AG09319 (cell line): Measurements from ENCODE around the gene SDR42E1.

ENCODE experiments used
- DNase-seq: peaks from one replicate; pipeline ENCODE4 v3.0.0-alpha.2; 2010; ENCODE audit warnings: low read depth; ENCODE audit errors: extremely low read depth
- TF ChIP-seq, protein P1 (sequence below): IDR thresholded peaks from 2 replicates; pipeline ENCODE4 v1.5.1; 2011; ENCODE audit warnings: low read depth, mild to moderate bottlenecking, inconsistent platforms, low read length, moderate library complexity

The SDR42E1 gene

GRCh38 chr16:82040296-82040695 is 29.0 kb upstream of the SDR42E1 start:
- TF ChIP-seq, protein P1, sequence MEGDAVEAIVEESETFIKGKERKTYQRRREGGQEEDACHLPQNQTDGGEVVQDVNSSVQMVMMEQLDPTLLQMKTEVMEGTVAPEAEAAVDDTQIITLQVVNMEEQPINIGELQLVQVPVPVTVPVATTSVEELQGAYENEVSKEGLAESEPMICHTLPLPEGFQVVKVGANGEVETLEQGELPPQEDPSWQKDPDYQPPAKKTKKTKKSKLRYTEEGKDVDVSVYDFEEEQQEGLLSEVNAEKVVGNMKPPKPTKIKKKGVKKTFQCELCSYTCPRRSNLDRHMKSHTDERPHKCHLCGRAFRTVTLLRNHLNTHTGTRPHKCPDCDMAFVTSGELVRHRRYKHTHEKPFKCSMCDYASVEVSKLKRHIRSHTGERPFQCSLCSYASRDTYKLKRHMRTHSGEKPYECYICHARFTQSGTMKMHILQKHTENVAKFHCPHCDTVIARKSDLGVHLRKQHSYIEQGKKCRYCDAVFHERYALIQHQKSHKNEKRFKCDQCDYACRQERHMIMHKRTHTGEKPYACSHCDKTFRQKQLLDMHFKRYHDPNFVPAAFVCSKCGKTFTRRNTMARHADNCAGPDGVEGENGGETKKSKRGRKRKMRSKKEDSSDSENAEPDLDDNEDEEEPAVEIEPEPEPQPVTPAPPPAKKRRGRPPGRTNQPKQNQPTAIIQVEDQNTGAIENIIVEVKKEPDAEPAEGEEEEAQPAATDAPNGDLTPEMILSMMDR = no peak
- DNase-seq = no peak

- no peak for DNase-seq
- TF ChIP-seq, protein P1 = no peak
These were observed 26.4 kb upstream of the SDR42E1 start for GRCh38 chr16:82037666-82038065.

DNA sequence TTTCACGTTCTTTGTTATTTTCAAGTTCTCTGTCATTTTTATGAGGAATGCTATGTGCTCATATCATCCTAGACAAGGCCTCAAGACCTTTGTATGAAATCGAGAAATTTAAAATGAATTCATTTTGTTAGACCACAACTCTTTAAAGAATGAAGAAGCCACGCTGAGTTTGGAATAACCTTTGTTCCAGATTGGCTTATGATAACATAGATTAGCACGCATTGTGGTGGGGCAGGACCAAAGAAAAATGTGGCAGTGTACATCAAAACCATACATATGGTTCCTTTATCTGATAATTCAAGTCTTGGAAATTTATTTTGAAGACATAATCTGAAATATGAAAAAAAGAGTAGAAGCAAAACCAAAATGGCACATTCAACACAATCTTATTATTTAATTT is 26.0 kb upstream of the SDR42E1 start:
- no peak for DNase-seq
- TF ChIP-seq, protein P1 = no peak

DNA sequence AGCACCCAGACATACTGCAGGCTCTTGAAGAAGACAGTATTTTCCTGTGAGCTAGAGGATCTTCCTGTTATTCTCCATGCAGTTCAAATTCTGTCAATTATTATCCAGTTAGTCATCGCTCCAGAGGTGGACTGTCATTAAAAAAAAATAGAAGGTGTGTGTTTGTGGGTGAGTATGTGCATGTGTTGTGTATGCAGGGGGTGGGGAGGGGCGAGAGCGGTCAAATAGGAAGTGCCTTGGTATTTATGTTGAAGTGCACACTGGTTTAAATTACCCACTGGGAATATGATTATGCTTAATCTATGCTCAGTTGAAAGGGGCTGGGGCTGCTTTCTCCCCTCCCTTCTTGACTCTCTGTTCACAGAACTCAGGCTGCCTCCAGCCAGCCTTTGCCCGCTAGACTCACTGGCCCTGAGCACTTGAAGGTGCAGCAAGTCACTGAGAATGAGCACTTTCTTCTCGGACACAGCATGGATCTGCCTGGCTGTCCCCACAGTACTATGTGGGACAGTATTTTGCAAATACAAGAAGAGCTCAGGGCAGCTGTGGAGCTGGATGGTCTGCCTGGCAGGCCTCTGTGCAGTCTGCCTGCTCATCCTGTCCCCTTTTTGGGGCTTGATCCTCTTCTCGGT is 23.8 kb upstream of the SDR42E1 start, which contains the start of gene HSD17B2:
HSD17B2 (plus strand) TSS at position 273 of the 632 bp plus-strand sequence; CDS start at position 445, 172 bp downstream.
- TF ChIP-seq, protein P1 = no peak

DNA sequence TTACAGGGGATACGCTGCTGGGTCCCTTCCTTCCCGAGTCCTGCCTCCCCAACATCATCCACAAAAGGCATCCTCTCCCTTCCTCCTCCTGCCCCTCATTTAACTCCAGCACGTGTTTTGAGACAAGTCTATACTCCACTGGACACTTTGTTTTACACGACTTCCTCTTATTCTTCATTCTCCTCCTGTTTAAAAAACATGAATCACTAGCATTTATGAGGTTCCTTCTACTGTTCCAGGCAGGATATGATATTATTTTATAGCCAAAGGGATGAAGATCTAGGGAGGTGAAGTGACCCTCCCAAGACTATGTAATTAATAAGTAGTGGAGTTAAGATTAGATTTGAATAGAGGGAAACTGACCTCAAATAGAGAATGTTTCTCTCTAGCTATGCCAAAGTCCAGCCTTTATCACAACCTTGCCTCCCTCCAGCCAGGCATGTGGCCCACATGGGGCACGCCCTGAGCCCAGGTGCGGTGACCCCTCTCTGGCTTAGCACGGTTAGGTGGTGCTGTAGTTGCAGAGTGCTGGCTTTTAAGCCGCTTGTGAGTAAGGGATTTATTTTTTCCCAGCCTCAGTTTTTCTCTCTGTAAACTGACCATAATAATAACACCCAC is 22.5 kb upstream of the SDR42E1 start:
- TF ChIP-seq, protein P1 = no peak
- DNase-seq = no peak

More for the DNA sequence above, 23.8 kb upstream of the SDR42E1 start, which contains the start of gene HSD17B2:
- DNase-seq = no peak

DNA sequence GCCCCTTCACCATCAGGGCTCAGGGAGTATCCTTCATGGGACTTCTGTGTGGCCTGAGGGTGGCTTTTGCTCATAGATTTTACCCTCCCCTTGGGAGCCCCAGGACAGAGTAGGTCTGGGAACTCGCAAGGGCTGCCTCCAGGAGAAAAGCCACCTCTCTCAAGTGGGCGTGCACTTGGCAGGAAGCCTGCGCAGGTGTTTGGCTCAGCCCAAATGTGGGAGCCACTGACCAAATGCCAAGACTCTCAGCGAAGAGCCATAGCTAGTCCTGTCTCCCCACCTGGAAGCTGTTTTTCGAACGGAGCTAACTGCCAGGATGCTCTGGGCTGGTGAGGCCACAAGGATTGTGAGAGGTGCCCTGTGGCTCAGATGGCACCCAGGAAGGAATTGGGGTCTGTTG is 21.7 kb upstream of the SDR42E1 start:
- TF ChIP-seq, protein P1 = no peak
- DNase-seq = no peak
